Measurements from ENCODE around the gene LMO1.

LMO1 gene

DNA sequence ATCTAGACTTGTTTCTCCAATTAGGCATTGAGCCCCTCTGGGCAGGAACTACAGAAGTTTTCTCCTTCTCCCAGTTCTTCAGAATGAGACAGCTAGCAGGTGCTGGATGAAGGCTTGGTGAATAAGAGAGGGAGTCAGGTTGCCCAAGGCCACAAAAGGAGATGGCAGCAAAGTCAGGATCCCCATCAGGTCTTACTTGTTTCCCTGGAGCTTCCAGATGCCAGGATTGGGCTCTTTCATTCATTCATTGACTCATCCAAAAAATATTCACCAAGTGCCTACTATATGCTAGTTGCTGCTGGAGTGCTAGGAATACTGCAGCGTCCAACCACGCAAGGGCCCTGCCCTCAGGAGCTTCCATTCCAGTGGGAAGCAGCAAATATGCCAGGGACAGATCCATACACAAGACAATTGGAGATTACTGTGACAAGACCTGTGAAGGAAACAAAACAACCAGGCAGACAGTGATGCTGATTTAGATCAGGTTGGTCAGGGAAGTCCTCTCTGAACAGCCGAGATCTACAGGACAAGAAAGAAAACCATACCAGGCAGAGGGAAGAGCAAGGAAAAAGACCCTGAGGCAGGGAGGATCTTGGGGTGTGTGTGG is 24.6 kb upstream of the LMO1 start:
- no peak for DNase-seq

- DNase-seq: no peak
These were observed 24.0 kb upstream of the LMO1 start for GRCh38 chr11:8287703-8288102.

GRCh38 chr11:8287297-8287696 is 23.6 kb upstream of the LMO1 start:
- no peak for DNase-seq

DNA sequence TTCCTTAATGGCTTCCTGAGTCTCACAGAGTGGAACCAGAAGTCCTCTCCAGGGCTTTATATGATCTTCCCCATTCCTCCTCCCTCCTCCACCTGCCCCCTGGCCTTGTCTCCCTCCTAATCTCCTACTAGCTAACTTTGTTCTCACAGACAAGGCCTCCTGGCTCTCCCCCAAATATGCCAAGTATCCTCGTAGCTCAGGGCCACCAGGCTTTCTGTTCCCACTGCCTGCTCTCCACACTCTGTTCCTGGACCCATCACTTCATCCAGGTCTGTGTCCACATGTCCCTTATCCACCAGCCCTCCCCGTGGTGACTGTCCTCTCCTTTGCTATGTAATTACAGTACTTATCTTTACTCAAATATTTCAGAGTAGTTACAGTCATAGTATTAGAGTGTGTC is 23.2 kb upstream of the LMO1 start:
- no peak for DNase-seq

DNA sequence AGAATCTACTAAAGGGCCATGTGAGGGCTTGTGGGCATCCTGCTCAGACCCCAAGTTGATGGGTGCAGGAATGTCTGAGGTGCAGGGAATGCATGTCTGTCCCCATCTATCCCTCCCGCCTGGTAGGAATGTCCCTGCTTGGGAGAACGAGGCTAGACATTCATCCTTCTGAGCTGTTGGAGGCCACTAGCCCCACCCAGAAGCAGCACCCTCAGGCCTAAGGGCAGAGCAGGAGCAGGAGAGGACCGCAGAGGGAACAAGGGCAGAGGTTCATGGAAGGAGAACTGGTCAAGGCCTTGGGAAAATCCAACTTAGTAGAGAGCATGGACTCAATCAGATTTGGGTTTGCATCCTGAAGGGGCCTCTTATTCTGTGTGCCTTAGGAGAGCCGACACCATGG is 22.1 kb upstream of the LMO1 start:
- no peak for DNase-seq

DNA sequence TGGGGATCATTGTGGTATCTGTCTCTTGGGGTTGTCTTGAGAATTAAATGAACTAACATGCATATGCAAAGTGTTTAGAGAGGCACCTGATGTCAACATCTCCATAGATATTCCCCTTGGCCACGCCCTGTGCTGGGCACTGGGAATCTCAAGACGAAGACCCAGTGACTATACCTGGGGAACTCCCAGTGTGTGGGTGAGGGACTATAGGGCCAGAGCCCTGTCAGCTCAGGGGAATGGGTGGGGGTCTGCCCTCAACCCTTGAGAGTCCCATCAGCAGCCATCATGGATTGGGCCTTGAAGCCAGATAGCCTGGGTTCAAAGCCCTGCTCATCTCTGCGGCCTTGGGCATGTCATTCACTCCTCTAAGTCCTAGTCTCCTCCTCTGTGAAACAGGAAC is 21.6 kb upstream of the LMO1 start:
- DNase-seq: no peak

GRCh38 chr11:8283465-8284230 is 20.0 kb upstream of the LMO1 start:
- DNase-seq: no peak

DNA sequence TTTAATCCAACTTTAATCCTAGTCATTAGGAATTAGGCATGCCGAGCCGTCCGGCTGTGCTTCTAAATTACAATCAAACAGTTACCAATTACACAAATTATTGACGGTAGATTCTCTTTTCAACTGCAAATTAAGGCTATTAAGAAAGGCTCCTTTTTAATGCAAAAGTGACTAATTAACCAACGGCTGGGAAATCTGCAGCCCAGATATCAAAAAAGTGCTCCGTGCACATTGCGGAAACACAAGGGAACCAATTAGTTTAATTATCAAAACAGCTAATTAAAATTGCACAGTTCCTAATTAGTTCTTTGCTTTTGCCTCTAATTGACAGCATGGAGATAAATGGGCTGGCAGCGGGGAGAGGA is 19.4 kb upstream of the LMO1 start:
- DNase-seq: no peak

- no peak for DNase-seq
These were observed 19.0 kb upstream of the LMO1 start for GRCh38 chr11:8282631-8283030.

DNA sequence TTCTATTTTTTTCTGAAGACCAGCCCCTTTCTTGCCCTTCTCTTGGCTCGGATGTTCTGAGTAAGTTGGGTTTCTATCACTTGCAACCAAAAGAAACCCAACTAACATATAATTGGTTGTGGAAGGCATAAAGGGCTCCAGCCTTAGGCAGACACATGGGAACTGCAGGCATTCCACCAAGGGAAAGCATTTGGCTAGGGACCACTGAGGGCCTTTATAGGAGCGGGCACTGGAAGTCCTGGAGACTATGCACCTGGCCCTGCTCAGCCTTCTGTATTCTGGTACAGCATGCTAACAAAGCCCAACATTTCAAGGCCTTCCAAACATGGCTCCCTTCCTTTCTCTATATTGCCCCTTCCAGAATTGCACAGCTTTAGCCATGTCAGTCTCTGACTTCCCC is 17.6 kb upstream of the LMO1 start:
- DNase-seq: no peak

DNA sequence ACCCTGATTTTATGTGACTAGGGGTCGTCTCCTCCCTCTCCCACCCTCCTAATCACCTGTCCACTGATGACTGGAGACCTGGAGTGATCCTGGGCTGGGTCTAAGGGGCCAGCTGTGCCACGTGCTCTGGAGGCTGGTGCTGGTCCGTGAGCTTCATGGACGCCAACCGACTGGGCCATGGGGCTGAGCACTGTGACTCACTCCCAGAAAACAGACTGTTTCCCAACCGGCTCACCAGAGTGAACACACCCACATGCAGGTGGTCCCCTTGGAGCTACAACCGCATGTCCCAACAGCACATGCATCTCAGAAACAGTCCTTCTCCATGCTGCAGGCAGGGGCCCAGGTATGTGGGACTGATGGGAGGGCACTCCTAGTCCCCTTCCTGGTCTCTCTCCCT is 14.0 kb upstream of the LMO1 start:
- DNase-seq: no peak

- no peak for DNase-seq
These were observed 12.8 kb upstream of the LMO1 start for GRCh38 chr11:8276528-8276927.

DNA sequence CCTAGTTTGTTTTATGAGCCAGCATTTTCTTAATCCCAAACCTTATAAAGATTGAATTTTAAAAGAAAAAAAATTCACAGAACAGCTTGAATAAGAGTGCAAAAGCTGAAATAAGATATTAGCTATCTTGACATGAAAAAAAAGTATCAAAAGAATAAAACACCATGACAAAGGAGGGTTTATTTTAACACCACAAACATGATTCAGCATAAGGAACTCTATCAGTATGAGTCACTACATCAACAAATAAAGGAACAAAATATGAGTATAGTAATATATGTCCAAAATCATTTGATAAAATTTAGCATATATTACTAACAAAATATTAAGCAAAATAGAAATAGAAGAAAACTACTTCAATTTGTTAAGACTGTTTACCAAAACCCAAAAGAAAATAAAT is 9.6 kb upstream of the LMO1 start:
- no peak for DNase-seq

DNA sequence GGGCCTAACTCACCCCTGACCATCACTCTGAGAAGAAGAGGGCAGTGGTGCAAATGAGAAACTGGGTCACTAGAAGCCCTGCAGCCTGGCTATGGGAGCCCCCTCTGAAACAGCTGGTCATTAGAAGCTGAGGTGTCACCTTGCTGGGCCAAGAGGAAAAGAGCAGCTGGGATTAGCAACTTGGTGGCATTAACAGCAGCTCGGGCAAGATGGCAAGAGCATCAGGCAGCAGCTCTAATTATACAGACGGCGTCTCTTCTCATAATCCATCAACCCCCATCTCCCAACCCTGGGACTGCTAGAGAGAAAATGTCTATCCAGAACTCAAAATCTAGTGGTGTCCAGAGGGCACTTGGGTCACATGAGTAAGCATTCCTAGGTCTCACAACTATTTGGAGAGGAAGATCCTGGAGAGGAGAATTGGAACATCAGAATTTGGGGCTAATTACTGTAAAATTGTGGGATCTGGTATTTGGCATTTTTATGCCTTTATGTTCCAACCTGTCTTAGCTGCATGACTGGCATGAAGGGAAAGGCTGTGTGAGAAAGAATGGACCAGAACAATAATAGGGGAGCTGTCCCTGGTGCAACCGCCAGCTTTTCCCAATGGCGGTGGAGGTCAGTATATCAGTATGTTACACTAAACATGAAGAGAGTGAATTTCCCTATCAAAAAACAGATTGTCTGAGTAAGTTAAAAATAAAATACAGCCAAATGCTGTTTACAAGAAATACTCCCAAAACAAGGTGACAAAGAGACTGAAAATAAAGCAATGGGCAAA is 7.6 kb upstream of the LMO1 start:
- no peak for DNase-seq

DNA sequence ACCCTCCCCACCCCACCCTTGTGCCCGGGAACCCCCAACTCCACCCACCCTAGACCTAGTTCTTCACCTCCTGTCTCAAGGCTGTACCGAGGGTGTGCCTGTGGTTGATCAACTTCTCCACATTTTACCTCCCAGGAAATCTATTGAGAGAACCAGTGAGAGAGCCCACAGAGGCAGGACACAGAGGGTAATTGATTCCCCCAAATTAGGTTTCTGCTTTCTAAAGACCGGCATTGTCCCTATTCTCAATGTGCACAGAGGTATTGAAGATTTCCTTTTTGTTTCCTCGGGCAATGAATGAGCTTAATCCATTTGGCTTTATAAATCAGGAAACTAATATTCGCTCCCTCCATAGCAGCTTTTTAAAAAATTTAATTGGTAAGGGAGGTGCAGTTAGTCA is 6.0 kb upstream of the LMO1 start:
- no peak for DNase-seq

GRCh38 chr11:8268530-8269400 is 5.1 kb upstream of the LMO1 start:
- DNase-seq: no peak

DNA sequence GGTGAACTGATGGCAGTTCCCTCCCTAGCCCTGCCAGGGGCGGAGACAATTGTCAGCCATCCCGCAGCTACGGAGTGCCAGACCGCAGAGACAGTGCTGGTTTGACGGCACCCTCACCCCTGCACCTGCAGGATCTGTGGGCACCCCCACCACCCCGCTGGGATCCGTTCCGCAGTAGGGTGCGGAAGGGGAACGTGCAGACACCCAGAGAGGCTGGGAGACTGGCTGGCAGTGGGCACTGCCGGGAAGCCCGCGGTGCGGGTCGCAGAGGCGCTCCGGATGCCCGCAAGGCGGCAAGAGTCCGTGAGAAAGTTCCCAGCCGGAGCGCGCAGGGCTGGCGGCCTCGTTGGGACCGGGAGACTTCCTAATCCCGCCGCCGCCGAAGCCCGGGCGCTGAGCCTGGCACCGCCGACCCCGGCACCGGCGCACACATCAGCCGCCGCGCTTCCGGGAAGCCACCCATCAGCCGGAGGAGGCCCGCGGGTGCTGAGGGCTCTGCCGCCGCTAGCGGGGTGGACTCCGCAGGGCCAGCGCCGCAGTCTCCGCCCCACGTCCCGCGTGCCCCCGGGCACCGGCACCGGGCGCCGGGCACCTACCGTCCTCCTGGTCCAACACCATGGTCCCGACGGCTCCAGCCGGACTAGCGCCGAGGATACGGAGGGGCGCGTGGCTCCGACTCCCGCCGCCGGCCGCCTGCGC is 4.3 kb upstream of the LMO1 start:
- no peak for DNase-seq

- no peak for DNase-seq
These were observed 3.6 kb upstream of the LMO1 start for GRCh38 chr11:8267280-8267679.

GRCh38 chr11:8266246-8267241 is 2.9 kb upstream of the LMO1 start:
- DNase-seq: no peak

GRCh38 chr11:8265681-8266241 is 2.1 kb upstream of the LMO1 start:
- DNase-seq: no peak
